WTC11 (cell line): ENCODE data around the gene SYNE3. TPM values are rescaled to one million over a fixed set of nuclear protein-coding genes. Genes with fewer than 3 reads are reported as not detected.

Source experiments
- ATAC-seq: fragments of 200-7000 bp; cut with Tn5 transposase; 2 replicates; pipeline ENCODE4 v1.10.0; 2021; ENCODE audit warnings: mild to moderate bottlenecking, moderate library complexity
- CTCF ChIA-PET: fragments of 300-600 bp; sonication (Branson Sonifier 250); formaldehyde crosslinking; loops from one replicate; lab custom pipeline; 2021; ENCODE audit warnings: antibody characterized with exemption; lab: Charles Lee
- POLR2A ChIA-PET: fragments of 350-600 bp; sonication (Branson Sonifier 250); formaldehyde crosslinking; loops from one replicate; lab custom pipeline; 2021; ENCODE audit warnings: antibody characterized with exemption; lab: Charles Lee
- DNase-seq: peaks from one replicate; pipeline ENCODE4 v3.0.0; 2021; ENCODE audit warnings: low spot score
- H3K27ac Mint-ChIP-seq: 2 replicates; pipeline ENCODE4 v1.8.0; 2021; ENCODE audit warnings: mixed read lengths
- H3K27me3 Mint-ChIP-seq: 2 replicates; pipeline ENCODE4 v1.8.0; 2021; ENCODE audit warnings: low read depth, mild to moderate bottlenecking, moderate library complexity, mixed read lengths
- H3K36me3 Mint-ChIP-seq: 2 replicates; pipeline ENCODE4 v1.8.0; 2021; ENCODE audit warnings: mixed read lengths
- H3K4me1 Mint-ChIP-seq: 2 replicates; pipeline ENCODE4 v1.8.0; 2022; ENCODE audit warnings: mixed read lengths
- H3K4me3 Mint-ChIP-seq: 2 replicates; pipeline ENCODE4 v1.8.0; 2021; ENCODE audit warnings: mild to moderate bottlenecking, moderate library complexity, mixed read lengths
- H3K9me3 Mint-ChIP-seq: 2 replicates; pipeline ENCODE4 v1.8.0; 2021; ENCODE audit warnings: mixed read lengths
- AR ChIP-seq: fragments of 250-450 bp; sonication (Bioruptor Pico); IDR thresholded peaks from 2 replicates; pipeline ENCODE4 v1.9.0; 2021; ENCODE audit warnings: mild to moderate bottlenecking
- ATF1 ChIP-seq: sonication (generic); formaldehyde crosslinking; IDR thresholded peaks from 2 replicates; pipeline ENCODE4 v1.8.1; 2023; ENCODE audit warnings: mild to moderate bottlenecking, moderate library complexity, missing genetic modification reagents
- ATF2 ChIP-seq: sonication (generic); formaldehyde crosslinking; IDR thresholded peaks from 2 replicates; pipeline ENCODE4 v1.8.1; 2022; ENCODE audit warnings: low read depth, missing genetic modification reagents, borderline replicate concordance
- E2F1 ChIP-seq: sonication (generic); formaldehyde crosslinking; IDR thresholded peaks from 2 replicates; pipeline ENCODE4 v1.8.0; 2022; ENCODE audit warnings: mild to moderate bottlenecking, missing genetic modification reagents
- FOXK1 ChIP-seq: sonication (generic); formaldehyde crosslinking; IDR thresholded peaks from 2 replicates; pipeline ENCODE4 v1.8.0; 2022; ENCODE audit warnings: mild to moderate bottlenecking, moderate library complexity, missing genetic modification reagents
- IRF1 ChIP-seq: sonication (generic); formaldehyde crosslinking; IDR thresholded peaks from 2 replicates; pipeline ENCODE4 v1.8.0; 2023; ENCODE audit warnings: missing genetic modification reagents
- IRF2 ChIP-seq: sonication (generic); formaldehyde crosslinking; IDR thresholded peaks from 2 replicates; pipeline ENCODE4 v1.8.0; 2022; ENCODE audit warnings: low read depth, missing genetic modification reagents, borderline replicate concordance
- MAX ChIP-seq: sonication (generic); formaldehyde crosslinking; IDR thresholded peaks from 2 replicates; pipeline ENCODE4 v1.8.0; 2022; ENCODE audit warnings: mild to moderate bottlenecking, missing genetic modification reagents
- MXD4 ChIP-seq: fragments of 250-450 bp; sonication (Bioruptor Pico); IDR thresholded peaks from 2 replicates; pipeline ENCODE4 v1.8.0; 2021; ENCODE audit warnings: mild to moderate bottlenecking, moderate library complexity, borderline replicate concordance
- NFE2L1 ChIP-seq: sonication (generic); formaldehyde crosslinking; IDR thresholded peaks from 2 replicates; pipeline ENCODE4 v1.8.1; 2023; ENCODE audit warnings: missing genetic modification reagents
- PRDM15 ChIP-seq: sonication (generic); formaldehyde crosslinking; IDR thresholded peaks from 2 replicates; pipeline ENCODE4 v1.8.0; 2022; ENCODE audit warnings: missing genetic modification reagents
- RELA ChIP-seq: sonication (generic); formaldehyde crosslinking; IDR thresholded peaks from 2 replicates; pipeline ENCODE4 v1.8.1; 2022; ENCODE audit warnings: missing genetic modification reagents, mild to moderate bottlenecking, borderline replicate concordance
- SOX15 ChIP-seq: fragments of 250-450 bp; sonication (Bioruptor Pico); IDR thresholded peaks from 2 replicates; pipeline ENCODE4 v1.9.0; 2021; ENCODE audit warnings: mild to moderate bottlenecking
- TCF7 ChIP-seq: sonication (generic); formaldehyde crosslinking; IDR thresholded peaks from 2 replicates; pipeline ENCODE4 v1.8.0; 2022; ENCODE audit warnings: mild to moderate bottlenecking, low read depth, missing genetic modification reagents, moderate library complexity
- ZBTB43 ChIP-seq: sonication (generic); formaldehyde crosslinking; IDR thresholded peaks from 2 replicates; pipeline ENCODE4 v1.8.1; 2023; ENCODE audit warnings: mild to moderate bottlenecking, missing genetic modification reagents
- ZNF219 ChIP-seq: sonication (generic); formaldehyde crosslinking; IDR thresholded peaks from 2 replicates; pipeline ENCODE4 v1.8.0; 2023; ENCODE audit warnings: missing genetic modification reagents, mild to moderate bottlenecking, borderline replicate concordance
- ZNF416 ChIP-seq: fragments of 250-450 bp; sonication (Bioruptor Pico); IDR thresholded peaks from 2 replicates; pipeline ENCODE4 v1.9.0; 2021; ENCODE audit warnings: mild to moderate bottlenecking, inconsistent platforms
- ZNF671 ChIP-seq: fragments of 250-450 bp; sonication (Bioruptor Pico); IDR thresholded peaks from 2 replicates; pipeline ENCODE4 v1.8.0; 2021; ENCODE audit warnings: mild to moderate bottlenecking
- total RNA-seq: library from RNA; stranded (reverse); gene quantifications from 3 replicates; pipeline ENCODE4 v1.2.3, GENCODE V29; 2021

Gene SYNE3
- total RNA-seq, 1 experiment from 2014 or later = 0.24 TPM

- H3K4me3 Mint-ChIP-seq = no peak overlapping the region
- TF ChIP-seq IRF1 (CRISPR knock-in tag) (no peak), ZNF416 (CRISPR knock-in tag) (no peak), RELA (CRISPR knock-in tag) (no peak), ATF2 (CRISPR knock-in tag) (no peak), IRF2 (CRISPR knock-in tag) (no peak), PRDM15 (no peak), ZNF219 (CRISPR knock-in tag) (no peak), MXD4 (CRISPR knock-in tag) (no peak), ZNF671 (CRISPR knock-in tag) (no peak), MAX (CRISPR knock-in tag) (no peak), ATF1 (CRISPR knock-in tag) (no peak), AR (CRISPR knock-in tag) (no peak), TCF7 (CRISPR knock-in tag) (no peak)
- TF ChIP-seq, all 79 proteins: peak for 0
- ATAC-seq (no peak), DNase-seq (no peak)
- H3K4me1 Mint-ChIP-seq = no peaks in the 10 kb centered on the region
- no peaks in the 10 kb centered on the region for H3K36me3 Mint-ChIP-seq
- ChIA-PET CTCF (interaction anchor here (1.0 kb wide), 1 partner anchor 47 kb away, joined by 3 read pairs; no protein-coding TSS in a partner anchor), POLR2A (no interaction called here)
- H3K27me3 Mint-ChIP-seq = no peaks in the 10 kb centered on the region; the same call in 1 of the 2 replicates
- no peaks in the 10 kb centered on the region for H3K9me3 Mint-ChIP-seq
- no peak overlapping the region for H3K27ac Mint-ChIP-seq
Measured at GRCh38 chr14:95499354-95499750, 17.1 kb downstream of the SYNE3 start.

GRCh38 chr14:95498622-95499353 is 17.7 kb downstream of the SYNE3 start:
- ChIA-PET CTCF (interaction anchor here (1.0 kb wide), 1 partner anchor 46 kb away, joined by 3 read pairs; no protein-coding TSS in a partner anchor), POLR2A (no interaction called here)
- Mint-ChIP-seq H3K27me3 (no peaks in the 10 kb centered on the region; the same call in 1 of the 2 replicates), H3K9me3 (no peaks in the 10 kb centered on the region), H3K27ac (no peak overlapping the region), H3K4me1 (no peaks in the 10 kb centered on the region), H3K4me3 (no peak overlapping the region), H3K36me3 (no peaks in the 10 kb centered on the region)
- DNase-seq (no peak), ATAC-seq (no peak)
- no peak for TF ChIP-seq IRF2 (CRISPR knock-in tag)
- TF ChIP-seq FOXK1 (CRISPR knock-in tag) = no peak
- TF ChIP-seq ZBTB43 = no peak
- TF ChIP-seq NFE2L1 (CRISPR knock-in tag) = no peak
- no peak for TF ChIP-seq E2F1 (CRISPR knock-in tag)
- TF ChIP-seq PRDM15 = no peak
- TF ChIP-seq SOX15 (CRISPR knock-in tag) = no peak
